GM23338 (cell line): ENCODE measurements around the gene CYTH1.

Source experiments
- CREB1 ChIP-seq: fragments of 250-450 bp; sonication (Bioruptor Pico); IDR thresholded peaks from 2 replicates; pipeline ENCODE4 v1.5.0; 2020; ENCODE audit warnings: low read depth, mild to moderate bottlenecking, moderate library complexity
- EZH2 ChIP-seq: fragments of 200-600 bp; sonication (generic); IDR thresholded peaks from one replicate; pipeline ENCODE4 v1.8.0; 2017; ENCODE audit warnings: antibody characterized with exemption, mild to moderate bottlenecking, low read depth; ENCODE audit not compliant: unreplicated experiment
- EZH2phosphoT487 ChIP-seq: fragments of 200-600 bp; sonication (generic); IDR thresholded peaks from one replicate; pipeline ENCODE4 v1.8.1; 2018; ENCODE audit warnings: antibody characterized with exemption; ENCODE audit not compliant: unreplicated experiment
- JUNB ChIP-seq: IDR thresholded peaks from one replicate; pipeline ENCODE4 v1.6.1; 2016; ENCODE audit warnings: antibody characterized with exemption; ENCODE audit not compliant: unreplicated experiment
- POLR2AphosphoS5 ChIP-seq: IDR thresholded peaks from 2 replicates; pipeline ENCODE4 v1.6.1; 2016; ENCODE audit warnings: antibody characterized with exemption, low read depth
- STAT1 ChIP-seq: IDR thresholded peaks from one replicate; pipeline ENCODE4 v1.6.1; 2016; ENCODE audit warnings: antibody characterized with exemption; ENCODE audit not compliant: unreplicated experiment
- TF ChIP-seq, protein P1 (sequence below), 2 experiments: fragments of 200-600 bp in 1 of 2; sonication (generic) in 1 of 2; conservative IDR thresholded peaks; 2 replicates each; pipeline versions ENCODE4 v1.5.1 to v1.6.1; 2016 to 2017; ENCODE audit warnings: antibody characterized with exemption in 2 of 2, low read depth in 2 of 2, mild to moderate bottlenecking in 2 of 2, moderate library complexity in 1 of 2
- TF ChIP-seq, protein P2 (sequence below): IDR thresholded peaks from 2 replicates; pipeline ENCODE4 v1.6.1; 2016; ENCODE audit warnings: antibody characterized with exemption
- TF ChIP-seq, protein P3 (sequence below): IDR thresholded peaks from one replicate; pipeline ENCODE4 v1.6.1; 2018; ENCODE audit warnings: antibody characterized with exemption; ENCODE audit not compliant: unreplicated experiment

DNA sequence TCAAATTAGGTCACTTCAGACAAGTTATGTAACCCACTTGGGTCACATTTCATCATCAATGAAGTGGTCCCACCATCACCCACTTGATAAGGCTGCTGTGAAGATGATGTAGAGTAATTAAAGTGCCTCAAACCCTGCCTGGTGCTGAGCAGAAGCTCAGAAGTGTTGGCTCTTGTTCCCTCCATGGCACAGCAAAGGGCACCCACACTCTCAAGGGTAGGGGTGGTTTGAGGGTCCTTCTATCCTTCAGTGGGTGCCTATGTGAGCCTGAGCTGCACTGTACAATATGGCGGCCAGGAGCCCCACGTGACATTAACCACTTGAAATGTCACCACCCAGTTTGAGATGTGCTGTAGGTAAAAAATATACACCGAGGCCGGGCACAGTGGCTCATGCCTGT lies 71.5 kb downstream of the CYTH1 start:
- TF ChIP-seq, protein P1, sequence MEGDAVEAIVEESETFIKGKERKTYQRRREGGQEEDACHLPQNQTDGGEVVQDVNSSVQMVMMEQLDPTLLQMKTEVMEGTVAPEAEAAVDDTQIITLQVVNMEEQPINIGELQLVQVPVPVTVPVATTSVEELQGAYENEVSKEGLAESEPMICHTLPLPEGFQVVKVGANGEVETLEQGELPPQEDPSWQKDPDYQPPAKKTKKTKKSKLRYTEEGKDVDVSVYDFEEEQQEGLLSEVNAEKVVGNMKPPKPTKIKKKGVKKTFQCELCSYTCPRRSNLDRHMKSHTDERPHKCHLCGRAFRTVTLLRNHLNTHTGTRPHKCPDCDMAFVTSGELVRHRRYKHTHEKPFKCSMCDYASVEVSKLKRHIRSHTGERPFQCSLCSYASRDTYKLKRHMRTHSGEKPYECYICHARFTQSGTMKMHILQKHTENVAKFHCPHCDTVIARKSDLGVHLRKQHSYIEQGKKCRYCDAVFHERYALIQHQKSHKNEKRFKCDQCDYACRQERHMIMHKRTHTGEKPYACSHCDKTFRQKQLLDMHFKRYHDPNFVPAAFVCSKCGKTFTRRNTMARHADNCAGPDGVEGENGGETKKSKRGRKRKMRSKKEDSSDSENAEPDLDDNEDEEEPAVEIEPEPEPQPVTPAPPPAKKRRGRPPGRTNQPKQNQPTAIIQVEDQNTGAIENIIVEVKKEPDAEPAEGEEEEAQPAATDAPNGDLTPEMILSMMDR (conservative IDR thresholded peaks at IDR 0.05; ENCODE audit: low read depth in 2 of 2), result no peak
- no peak for TF ChIP-seq CREB1
- no peak for TF ChIP-seq EZH2
- TF ChIP-seq STAT1, result no peak
- TF ChIP-seq, protein P2, sequence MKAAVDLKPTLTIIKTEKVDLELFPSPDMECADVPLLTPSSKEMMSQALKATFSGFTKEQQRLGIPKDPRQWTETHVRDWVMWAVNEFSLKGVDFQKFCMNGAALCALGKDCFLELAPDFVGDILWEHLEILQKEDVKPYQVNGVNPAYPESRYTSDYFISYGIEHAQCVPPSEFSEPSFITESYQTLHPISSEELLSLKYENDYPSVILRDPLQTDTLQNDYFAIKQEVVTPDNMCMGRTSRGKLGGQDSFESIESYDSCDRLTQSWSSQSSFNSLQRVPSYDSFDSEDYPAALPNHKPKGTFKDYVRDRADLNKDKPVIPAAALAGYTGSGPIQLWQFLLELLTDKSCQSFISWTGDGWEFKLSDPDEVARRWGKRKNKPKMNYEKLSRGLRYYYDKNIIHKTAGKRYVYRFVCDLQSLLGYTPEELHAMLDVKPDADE, result no peak
- TF ChIP-seq, protein P3, sequence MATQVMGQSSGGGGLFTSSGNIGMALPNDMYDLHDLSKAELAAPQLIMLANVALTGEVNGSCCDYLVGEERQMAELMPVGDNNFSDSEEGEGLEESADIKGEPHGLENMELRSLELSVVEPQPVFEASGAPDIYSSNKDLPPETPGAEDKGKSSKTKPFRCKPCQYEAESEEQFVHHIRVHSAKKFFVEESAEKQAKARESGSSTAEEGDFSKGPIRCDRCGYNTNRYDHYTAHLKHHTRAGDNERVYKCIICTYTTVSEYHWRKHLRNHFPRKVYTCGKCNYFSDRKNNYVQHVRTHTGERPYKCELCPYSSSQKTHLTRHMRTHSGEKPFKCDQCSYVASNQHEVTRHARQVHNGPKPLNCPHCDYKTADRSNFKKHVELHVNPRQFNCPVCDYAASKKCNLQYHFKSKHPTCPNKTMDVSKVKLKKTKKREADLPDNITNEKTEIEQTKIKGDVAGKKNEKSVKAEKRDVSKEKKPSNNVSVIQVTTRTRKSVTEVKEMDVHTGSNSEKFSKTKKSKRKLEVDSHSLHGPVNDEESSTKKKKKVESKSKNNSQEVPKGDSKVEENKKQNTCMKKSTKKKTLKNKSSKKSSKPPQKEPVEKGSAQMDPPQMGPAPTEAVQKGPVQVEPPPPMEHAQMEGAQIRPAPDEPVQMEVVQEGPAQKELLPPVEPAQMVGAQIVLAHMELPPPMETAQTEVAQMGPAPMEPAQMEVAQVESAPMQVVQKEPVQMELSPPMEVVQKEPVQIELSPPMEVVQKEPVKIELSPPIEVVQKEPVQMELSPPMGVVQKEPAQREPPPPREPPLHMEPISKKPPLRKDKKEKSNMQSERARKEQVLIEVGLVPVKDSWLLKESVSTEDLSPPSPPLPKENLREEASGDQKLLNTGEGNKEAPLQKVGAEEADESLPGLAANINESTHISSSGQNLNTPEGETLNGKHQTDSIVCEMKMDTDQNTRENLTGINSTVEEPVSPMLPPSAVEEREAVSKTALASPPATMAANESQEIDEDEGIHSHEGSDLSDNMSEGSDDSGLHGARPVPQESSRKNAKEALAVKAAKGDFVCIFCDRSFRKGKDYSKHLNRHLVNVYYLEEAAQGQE, result no peak
- TF ChIP-seq POLR2AphosphoS5, result no peak
- TF ChIP-seq EZH2phosphoT487, result no peak
- TF ChIP-seq JUNB, result no peak
